Measurements from ENCODE around the gene AAMP.

GRCh38 chr2:218260166-218260565 is 9.8 kb downstream of the AAMP start:
- TF ChIP-seq, protein P1, sequence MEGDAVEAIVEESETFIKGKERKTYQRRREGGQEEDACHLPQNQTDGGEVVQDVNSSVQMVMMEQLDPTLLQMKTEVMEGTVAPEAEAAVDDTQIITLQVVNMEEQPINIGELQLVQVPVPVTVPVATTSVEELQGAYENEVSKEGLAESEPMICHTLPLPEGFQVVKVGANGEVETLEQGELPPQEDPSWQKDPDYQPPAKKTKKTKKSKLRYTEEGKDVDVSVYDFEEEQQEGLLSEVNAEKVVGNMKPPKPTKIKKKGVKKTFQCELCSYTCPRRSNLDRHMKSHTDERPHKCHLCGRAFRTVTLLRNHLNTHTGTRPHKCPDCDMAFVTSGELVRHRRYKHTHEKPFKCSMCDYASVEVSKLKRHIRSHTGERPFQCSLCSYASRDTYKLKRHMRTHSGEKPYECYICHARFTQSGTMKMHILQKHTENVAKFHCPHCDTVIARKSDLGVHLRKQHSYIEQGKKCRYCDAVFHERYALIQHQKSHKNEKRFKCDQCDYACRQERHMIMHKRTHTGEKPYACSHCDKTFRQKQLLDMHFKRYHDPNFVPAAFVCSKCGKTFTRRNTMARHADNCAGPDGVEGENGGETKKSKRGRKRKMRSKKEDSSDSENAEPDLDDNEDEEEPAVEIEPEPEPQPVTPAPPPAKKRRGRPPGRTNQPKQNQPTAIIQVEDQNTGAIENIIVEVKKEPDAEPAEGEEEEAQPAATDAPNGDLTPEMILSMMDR (IDR thresholded peaks at IDR 0.05): no peak
- no peak for TF ChIP-seq POLR2A (IDR thresholded peaks at IDR 0.05)

Data from Peyer's patch (tissue), 4 donors.